Adrenal gland (tissue), 5 donors: ENCODE results near the gene CPM.

Source experiments
- CTCF ChIP-seq, 6 experiments: fragments of 450-650 bp in 4 of 6; fragments of 200-600 bp in 2 of 6; sonication (generic) in 1 of 6; IDR thresholded peaks; 1 replicate in 5 of 6; 2 replicates in 1 of 6; pipeline versions ENCODE4 v1.5.1 to v1.8.0; 2016 to 2021; ENCODE audit warnings: antibody characterized with exemption in 6 of 6, mild to moderate bottlenecking in 2 of 6, moderate library complexity in 1 of 6
- POLR2A ChIP-seq, 2 donors: fragments of 450-650 bp; IDR thresholded peaks; one replicate each; pipeline ENCODE4 v1.6.1; 2017; ENCODE audit warnings: antibody characterized with exemption in 2 of 2, mild to moderate bottlenecking in 2 of 2, moderate library complexity in 1 of 2
- donor health status: DM: no; HTN: no; CAD: no.

- TF ChIP-seq CTCF (IDR thresholded peaks at IDR 0.05) = no peak
- TF ChIP-seq POLR2A (IDR thresholded peaks at IDR 0.05) = no peak
Observed at GRCh38 chr12:68901145-68901544, 31.8 kb downstream of the CPM start.
